ENCODE results near the gene ELP2.

GRCh38 chr18:36176711-36177110, 47.0 kb downstream of the ELP2 start:
- TF ChIP-seq EZH2 (IDR thresholded peaks at IDR 0.05; ENCODE audit: low read depth) (no peak), CTCF (conservative IDR thresholded peaks at IDR 0.05) (no peak)
